ENCODE data around the gene DMD.

GRCh38 chrX:32153585-32153984 is 1057.8 kb downstream of the DMD start:
- TF ChIP-seq POLR2AphosphoS5 (IDR thresholded peaks at IDR 0.05; ENCODE audit: borderline replicate concordance, low read depth, low read length) (no peak), EZH2 (IDR thresholded peaks at IDR 0.05) (no peak)
